Testis (tissue), 3 donors: Measurements from ENCODE around the gene PGM2L1. TPM values are rescaled to one million over a fixed set of nuclear protein-coding genes. Genes with fewer than 3 reads are reported as not detected.
A peak's percentile ranks its signal among the peaks of the same experiment; 100 is the strongest.

Experiments
- DNase-seq: peaks from one replicate; pipeline ENCODE4 v3.0.0-alpha.2; 2019
- H3K27ac ChIP-seq, 2 donors: fragments of 200-600 bp; sonication (generic); one replicate each; pipeline ENCODE4 v1.5.1; 2019
- H3K27me3 ChIP-seq: fragments of 200-600 bp; sonication (generic); one replicate; pipeline ENCODE4 v1.5.1; 2019
- H3K36me3 ChIP-seq: fragments of 200-600 bp; sonication (generic); one replicate; pipeline ENCODE4 v1.5.1; 2017; ENCODE audit warnings: low read depth; ENCODE audit errors: missing control alignments
- H3K4me1 ChIP-seq: fragments of 200-600 bp; sonication (generic); one replicate; pipeline ENCODE4 v1.5.1; 2019
- H3K4me3 ChIP-seq, 2 donors: fragments of 200-600 bp; sonication (generic); one replicate each; pipeline ENCODE4 v1.5.1; 2017 to 2019
- H3K9me3 ChIP-seq: fragments of 200-600 bp; sonication (generic); one replicate; pipeline ENCODE4 v1.5.1; 2017
- CTCF ChIP-seq, 3 experiments: fragments of 450-650 bp in 2 of 3; fragments of 200-600 bp in 1 of 3; sonication (generic) in 1 of 3; IDR thresholded peaks; one replicate each; pipeline ENCODE4 v1.5.1; 2016 to 2019; ENCODE audit warnings: antibody characterized with exemption in 3 of 3, mild to moderate bottlenecking in 2 of 3, moderate library complexity in 1 of 3
- POLR2A ChIP-seq: fragments of 450-650 bp; IDR thresholded peaks from one replicate; pipeline ENCODE4 v1.6.1; 2017; ENCODE audit warnings: antibody characterized with exemption, mild to moderate bottlenecking, moderate library complexity
- WGBS, 2 donors: methylation state at CpG; one replicate each; pipeline ENCODE4 v1.1.5; 2018; 5-methylcytosine and 5-hydroxymethylcytosine counted together
- intact Hi-C: fragments of 100-400 bp; cut with DNase I; formaldehyde crosslinking; loops from one replicate; pipeline ENCODE4 v1.15.1; 2023; ENCODE audit warnings: low total_unique reads
- polyA plus RNA-seq: library from polyadenylated mRNA; stranded (reverse); fragments of 350-450 nt; fragmentation: Illumina TruSeq; extraction: RNeasy Lipid Tissue Mini Kit (QIAGEN cat#74804); gene quantifications from one replicate; pipeline ENCODE4 v1.2.3, GENCODE V29; 2014; ENCODE audit warnings: low read depth, low replicate concordance; ENCODE audit not compliant: insufficient read depth
- total RNA-seq, 2 donors: library from RNA; depleted of rRNA; stranded (reverse); fragments of >200 nt; gene quantifications; one replicate each; pipeline ENCODE4 v1.2.3, GENCODE V29; 2016

PGM2L1 gene
- total and polyA plus RNA-seq, 3 donors from 2014 or later = 1.8 to 2.4 (median 2.0) TPM

- Histone ChIP-seq H3K36me3 (no peaks in the 10 kb centered on the region), H3K4me1 (no peaks in the 10 kb centered on the region), H3K4me3 (no peak overlapping the region), H3K27ac (no peak overlapping the region), H3K27me3 (no peaks in the 10 kb centered on the region), H3K9me3 (no peaks in the 10 kb centered on the region)
- intact Hi-C loops = no loop called here
- no peak for DNase-seq
- WGBS, 2 donors = 79 to 95% methylated on average over 1 of the region's 1 CpG
- TF ChIP-seq CTCF (IDR thresholded peaks at IDR 0.05) (no peak), POLR2A (no peak)
Measured at GRCh38 chr11:74318241-74318932, 79.8 kb downstream of the PGM2L1 start.

- Histone ChIP-seq H3K9me3 (no peaks in the 10 kb centered on the region), H3K27me3 (no peaks in the 10 kb centered on the region), H3K4me3 (no peak overlapping the region), H3K36me3 (no peaks in the 10 kb centered on the region), H3K27ac (no peak overlapping the region), H3K4me1 (no peaks in the 10 kb centered on the region)
- TF ChIP-seq POLR2A (no peak), CTCF (IDR thresholded peaks at IDR 0.05) (no peak)
- no peak for DNase-seq
- intact Hi-C loops = no loop called here
Measured at GRCh38 chr11:74316772-74317505, 81.3 kb downstream of the PGM2L1 start.

GRCh38 chr11:74312326-74312725, 85.9 kb downstream of the PGM2L1 start:
- H3K27ac ChIP-seq = no peak overlapping the region
- no peak for DNase-seq
- no peaks in the 10 kb centered on the region for H3K36me3 ChIP-seq
- WGBS, 2 donors = 88 to 91% methylated on average over 1 of the region's 1 CpG
- TF ChIP-seq POLR2A (no peak), CTCF (IDR thresholded peaks at IDR 0.05) (no peak)
- H3K4me1 ChIP-seq = peaks cover 3% of the 10 kb centered on the region
- H3K9me3 ChIP-seq = no peaks in the 10 kb centered on the region
- H3K4me3 ChIP-seq = no peak overlapping the region
- intact Hi-C loops = no loop called here
- no peaks in the 10 kb centered on the region for H3K27me3 ChIP-seq

GRCh38 chr11:74311352-74311926, 86.8 kb downstream of the PGM2L1 start, which contains the start of gene P4HA3:
Gene P4HA3, minus strand, starts transcription at chr11:74311640. Its CDS starts 29 bp downstream, at chr11:74311611.
- 0 to 2% methylated on average over 2 to 37 of the region's 62 CpGs for WGBS, 2 donors
- intact Hi-C loops = no loop called here
- peak within 1 kb of the TSS; percentile 45 to 61 for H3K4me3 ChIP-seq
- no peaks in the 10 kb centered on the region for H3K9me3 ChIP-seq
- H3K36me3 ChIP-seq = no peaks in the 10 kb centered on the region
- no peak for TF ChIP-seq CTCF (IDR thresholded peaks at IDR 0.05)
- no peak for TF ChIP-seq POLR2A
- DNase-seq = peak; percentile 73
- peaks cover 3% of the 10 kb centered on the region for H3K4me1 ChIP-seq
- H3K27me3 ChIP-seq = no peaks in the 10 kb centered on the region
- no peak within 1 kb of the TSS for H3K27ac ChIP-seq
